LNCAP (cell line): ENCODE results near the gene ITIH6.

Source experiments
- CTCF ChIP-seq: fragments of 450-650 bp; IDR thresholded peaks from 2 replicates; pipeline ENCODE4 v1.5.1; 2017; ENCODE audit warnings: mild to moderate bottlenecking

The ITIH6 gene

GRCh38 chrX:54794028-54794427 lies 4.0 kb downstream of the ITIH6 start:
- no peak for TF ChIP-seq CTCF

GRCh38 chrX:54788446-54788845 lies 9.6 kb downstream of the ITIH6 start:
- TF ChIP-seq CTCF = no peak

- no peak for TF ChIP-seq CTCF
Measured at GRCh38 chrX:54786967-54787366, 11.1 kb downstream of the ITIH6 start.

GRCh38 chrX:54785901-54786300 lies 12.2 kb downstream of the ITIH6 start:
- no peak for TF ChIP-seq CTCF

- TF ChIP-seq CTCF = no peak
Measured at GRCh38 chrX:54776987-54777672, 20.9 kb downstream of the ITIH6 start.

GRCh38 chrX:54776061-54776460 lies 22.0 kb downstream of the ITIH6 start:
- no peak for TF ChIP-seq CTCF

- no peak for TF ChIP-seq CTCF
Measured at GRCh38 chrX:54758114-54759055, 39.7 kb downstream of the ITIH6 start.
